K562 (cell line): ENCODE measurements around the gene C17orf50. TPM values are rescaled to one million over a fixed set of nuclear protein-coding genes. Genes with fewer than 3 reads are reported as not detected.

Source experiments
- CREBBP ChIP-seq: IDR thresholded peaks from one replicate; pipeline ENCODE4 v1.6.1; 2012; ENCODE audit warnings: low read depth, mild to moderate bottlenecking, control low read depth, inconsistent platforms, low read length
- HDGF ChIP-seq: fragments of 450-650 bp; IDR thresholded peaks from 2 replicates; pipeline ENCODE4 v1.6.1; 2016
- HMG20A ChIP-seq: fragments of 450-650 bp; formaldehyde crosslinking; conservative IDR thresholded peaks from 2 replicates; pipeline ENCODE4 v1.4.0; 2020; ENCODE audit warnings: mild to moderate bottlenecking, mixed read lengths
- MBD1 ChIP-seq: fragments of 250-450 bp; sonication (Bioruptor Pico); IDR thresholded peaks from 2 replicates; pipeline ENCODE4 v1.8.0; 2022; ENCODE audit warnings: inconsistent platforms
- MTF1 ChIP-seq: fragments of 250-450 bp; sonication (Bioruptor Pico); IDR thresholded peaks from 2 replicates; pipeline ENCODE4 v1.9.0; 2021; ENCODE audit warnings: moderate library complexity, mild to moderate bottlenecking, inconsistent platforms, borderline replicate concordance
- NCOR1 ChIP-seq: fragments of 450-650 bp; IDR thresholded peaks from 2 replicates; pipeline ENCODE4 v1.6.1; 2016; ENCODE audit warnings: mild to moderate bottlenecking, moderate library complexity
- NELFE ChIP-seq: IDR thresholded peaks from 2 replicates; pipeline ENCODE4 v1.6.1; 2011; ENCODE audit warnings: mild to moderate bottlenecking; ENCODE audit not compliant: insufficient read depth, insufficient read length
- NEUROD1 ChIP-seq: fragments of 150-350 bp; IDR thresholded peaks from 2 replicates; pipeline ENCODE4 v1.6.1; 2014; ENCODE audit warnings: borderline replicate concordance, low read length, low read depth; ENCODE audit not compliant: partially characterized antibody
- NONO ChIP-seq, 2 experiments: fragments of 200-400 bp in 1 of 2; fragments of 450-650 bp in 1 of 2; formaldehyde crosslinking in 1 of 2; IDR thresholded peaks; 2 replicates each; pipeline ENCODE4 v1.6.1; 2017; ENCODE audit warnings: low read depth in 2 of 2, mild to moderate bottlenecking in 2 of 2, moderate library complexity in 2 of 2, low read length in 1 of 2
- NR2C2 ChIP-seq, 2 experiments: fragments of 200-800 bp in 1 of 2; sonication (Bioruptor generic) in 1 of 2; sonication (generic) in 1 of 2; formaldehyde crosslinking in 1 of 2; IDR thresholded peaks; 2 replicates each; pipeline versions ENCODE4 v1.6.1 to v1.8.0; 2016 to 2022; ENCODE audit warnings: mild to moderate bottlenecking in 1 of 2, missing compliant biosample characterization in 1 of 2, missing genetic modification characterization in 1 of 2, missing genetic modification reagents in 1 of 2
- NR2F6 ChIP-seq: fragments of 450-650 bp; formaldehyde crosslinking; IDR thresholded peaks from 2 replicates; pipeline ENCODE4 v1.4.0; 2020; ENCODE audit warnings: mild to moderate bottlenecking
- RBM39 ChIP-seq: fragments of 200-400 bp; formaldehyde crosslinking; optimal IDR thresholded peaks from 2 replicates; pipeline ENCODE3; 2018; ENCODE audit warnings: low read depth, low read length
- SMAD1 ChIP-seq: fragments of 150-350 bp; IDR thresholded peaks from 2 replicates; pipeline ENCODE4 v1.6.1; 2014; ENCODE audit warnings: low read length, low read depth; ENCODE audit not compliant: partially characterized antibody
- STAT5B ChIP-seq: fragments of 250-450 bp; sonication (Bioruptor Pico); IDR thresholded peaks from 2 replicates; pipeline ENCODE4 v1.8.0; 2021; ENCODE audit warnings: mild to moderate bottlenecking, inconsistent platforms
- TFAM ChIP-seq: fragments of 250-450 bp; sonication (Bioruptor Pico); conservative IDR thresholded peaks from 2 replicates; pipeline ENCODE4 v1.5.0; 2021; ENCODE audit warnings: mild to moderate bottlenecking, moderate library complexity
- ZNF143 ChIP-seq: sonication (generic); formaldehyde crosslinking; IDR thresholded peaks from 2 replicates; pipeline ENCODE4 v1.9.0; 2022; ENCODE audit warnings: mild to moderate bottlenecking, missing genetic modification reagents
- ZNF3 ChIP-seq: fragments of 250-450 bp; sonication (Bioruptor Pico); IDR thresholded peaks from 2 replicates; pipeline ENCODE4 v1.5.0; 2021; ENCODE audit warnings: mild to moderate bottlenecking, moderate library complexity
- ZNF766 ChIP-seq: fragments of 200-800 bp; sonication (Bioruptor generic); conservative IDR thresholded peaks from 2 replicates; pipeline ENCODE4 v1.6.1; 2016; ENCODE audit warnings: missing genetic modification characterization, missing compliant biosample characterization
- ZSCAN32 ChIP-seq: fragments of 450-650 bp; formaldehyde crosslinking; IDR thresholded peaks from 2 replicates; pipeline ENCODE4 v1.4.0; 2020; ENCODE audit warnings: mild to moderate bottlenecking, moderate library complexity
- polyA plus RNA-seq, 8 experiments: library from polyadenylated mRNA; depleted of rRNA in 4 of 8; stranded (reverse) in 5 of 8; unstranded in 3 of 8; fragments of >200 nt; fragmentation: Nextera tagmentation in 2 of 8; fragmentation: Illumina TruSeq in 1 of 8; extraction: Ambion mirVana in 2 of 8; extraction: Trizol in 1 of 8; gene quantifications; 2 replicates each; pipeline versions ENCODE4 v1.2.1 to v1.2.3, GENCODE V29; 2011 to 2014; ENCODE audit warnings: inconsistent platforms in 1 of 8, missing spikeins in 1 of 8
- total RNA-seq, 7 experiments: library from RNA; depleted of rRNA in 6 of 7; stranded (reverse); fragments of >200 nt in 6 of 7; fragmentation: Illumina TruSeq in 2 of 7; extraction: Trizol in 2 of 7; gene quantifications; 2 replicates each; pipeline versions ENCODE4 v1.2.1 to v1.2.3, GENCODE V29; 2011 to 2021; ENCODE audit warnings: low replicate concordance in 1 of 7
- TF ChIP-seq, protein P1 (sequence below): fragments of 250-450 bp; sonication (Bioruptor Pico); IDR thresholded peaks from 2 replicates; pipeline ENCODE4 v1.4.0; 2020; ENCODE audit warnings: mild to moderate bottlenecking, moderate library complexity
- TF ChIP-seq, protein P2 (sequence below): sonication (generic); formaldehyde crosslinking; IDR thresholded peaks from 2 replicates; pipeline ENCODE4 v1.8.1; 2023; ENCODE audit warnings: mild to moderate bottlenecking, missing genetic modification reagents

C17orf50 gene
- total and polyA plus RNA-seq, 9 of the 15 experiments (the other 6 are each of a cell fraction or from before 2014, with no cell fraction given): not detected

DNA sequence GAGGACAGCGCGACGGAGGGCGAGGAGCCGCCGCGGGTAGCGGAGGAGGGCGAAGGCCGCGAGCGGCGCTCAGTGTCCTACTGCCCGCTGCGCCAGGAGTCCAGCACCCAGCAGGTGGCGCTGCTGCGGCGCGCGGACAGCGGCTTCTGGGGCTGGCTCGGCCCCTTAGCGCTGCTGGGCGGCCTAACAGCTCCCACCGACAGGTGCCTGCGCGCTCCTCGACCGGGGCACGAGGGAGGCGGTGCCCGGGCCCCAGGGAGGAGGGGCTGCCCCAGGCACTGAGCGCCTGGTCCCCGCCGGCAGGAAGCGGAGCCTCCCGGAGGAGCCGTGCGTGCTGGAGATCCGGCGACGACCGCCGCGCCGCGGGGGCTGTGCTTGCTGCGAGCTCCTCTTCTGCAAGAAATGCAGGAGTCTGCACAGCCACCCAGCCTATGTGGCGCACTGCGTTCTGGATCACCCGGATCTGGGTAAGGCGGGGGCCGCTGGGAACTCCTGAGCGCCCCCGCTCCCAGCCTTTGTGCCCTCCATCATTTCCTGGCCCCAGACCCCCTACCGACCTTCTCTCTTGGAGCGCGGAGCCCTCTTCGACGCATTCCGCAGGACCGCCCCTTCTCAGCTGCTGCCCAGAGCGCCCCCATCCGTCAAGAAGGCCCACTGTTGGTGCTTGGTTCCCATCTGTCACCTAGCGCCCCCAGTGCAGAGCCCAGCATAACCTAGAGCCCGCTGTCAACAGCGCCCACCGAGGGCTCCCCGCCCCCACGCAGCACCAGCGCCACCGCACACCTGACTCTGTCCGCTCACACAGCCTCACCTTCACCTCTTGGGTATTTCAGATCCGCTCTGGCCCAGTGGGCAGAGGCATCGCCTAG is 3.7 kb downstream of the C17orf50 start (continued):
- no peak for TF ChIP-seq TFAM (CRISPR knock-in tag)
- no peak for TF ChIP-seq NR2C2 (CRISPR knock-in tag; IDR thresholded peaks at IDR 0.05)
- 0 out of 2 replicates have a peak, but pooled peaks have one; percentile 26 for TF ChIP-seq NR2C2 (tag; IDR thresholded peaks at IDR 0.05)
- no peak for TF ChIP-seq CREBBP
- TF ChIP-seq ZNF766 (CRISPR knock-in tag): no peak; the same call in 1 of the 2 replicates
- TF ChIP-seq STAT5B (CRISPR knock-in tag): no peak
- TF ChIP-seq RBM39: no peak
- no peak for TF ChIP-seq NR2F6
- no peak for TF ChIP-seq ZNF3 (CRISPR knock-in tag)
- TF ChIP-seq ZSCAN32: no peak
- no peak for TF ChIP-seq MBD1 (CRISPR knock-in tag)
- no peak for TF ChIP-seq NCOR1
- TF ChIP-seq, protein P1, sequence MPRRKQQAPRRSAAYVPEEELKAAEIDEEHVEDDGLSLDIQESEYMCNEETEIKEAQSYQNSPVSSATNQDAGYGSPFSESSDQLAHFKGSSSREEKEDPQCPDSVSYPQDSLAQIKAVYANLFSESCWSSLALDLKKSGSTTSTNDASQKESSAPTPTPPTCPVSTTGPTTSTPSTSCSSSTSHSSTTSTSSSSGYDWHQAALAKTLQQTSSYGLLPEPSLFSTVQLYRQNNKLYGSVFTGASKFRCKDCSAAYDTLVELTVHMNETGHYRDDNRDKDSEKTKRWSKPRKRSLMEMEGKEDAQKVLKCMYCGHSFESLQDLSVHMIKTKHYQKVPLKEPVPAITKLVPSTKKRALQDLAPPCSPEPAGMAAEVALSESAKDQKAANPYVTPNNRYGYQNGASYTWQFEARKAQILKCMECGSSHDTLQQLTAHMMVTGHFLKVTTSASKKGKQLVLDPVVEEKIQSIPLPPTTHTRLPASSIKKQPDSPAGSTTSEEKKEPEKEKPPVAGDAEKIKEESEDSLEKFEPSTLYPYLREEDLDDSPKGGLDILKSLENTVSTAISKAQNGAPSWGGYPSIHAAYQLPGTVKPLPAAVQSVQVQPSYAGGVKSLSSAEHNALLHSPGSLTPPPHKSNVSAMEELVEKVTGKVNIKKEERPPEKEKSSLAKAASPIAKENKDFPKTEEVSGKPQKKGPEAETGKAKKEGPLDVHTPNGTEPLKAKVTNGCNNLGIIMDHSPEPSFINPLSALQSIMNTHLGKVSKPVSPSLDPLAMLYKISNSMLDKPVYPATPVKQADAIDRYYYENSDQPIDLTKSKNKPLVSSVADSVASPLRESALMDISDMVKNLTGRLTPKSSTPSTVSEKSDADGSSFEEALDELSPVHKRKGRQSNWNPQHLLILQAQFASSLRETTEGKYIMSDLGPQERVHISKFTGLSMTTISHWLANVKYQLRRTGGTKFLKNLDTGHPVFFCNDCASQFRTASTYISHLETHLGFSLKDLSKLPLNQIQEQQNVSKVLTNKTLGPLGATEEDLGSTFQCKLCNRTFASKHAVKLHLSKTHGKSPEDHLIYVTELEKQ (CRISPR knock-in tag): no peak
- TF ChIP-seq NONO (IDR thresholded peaks at IDR 0.05; ENCODE audit: low read depth in 2 of 2, low read length in 1 of 2): peak in 1 of 2 experiments; percentile 65; a peak in 1 of 4 replicates
- TF ChIP-seq MTF1 (CRISPR knock-in tag): no peak
- no peak for TF ChIP-seq ZNF143 (CRISPR knock-in tag)
- no peak for TF ChIP-seq NEUROD1
- no peak for TF ChIP-seq HDGF
- TF ChIP-seq SMAD1: no peak
- no peak for TF ChIP-seq NELFE
- TF ChIP-seq, protein P2, sequence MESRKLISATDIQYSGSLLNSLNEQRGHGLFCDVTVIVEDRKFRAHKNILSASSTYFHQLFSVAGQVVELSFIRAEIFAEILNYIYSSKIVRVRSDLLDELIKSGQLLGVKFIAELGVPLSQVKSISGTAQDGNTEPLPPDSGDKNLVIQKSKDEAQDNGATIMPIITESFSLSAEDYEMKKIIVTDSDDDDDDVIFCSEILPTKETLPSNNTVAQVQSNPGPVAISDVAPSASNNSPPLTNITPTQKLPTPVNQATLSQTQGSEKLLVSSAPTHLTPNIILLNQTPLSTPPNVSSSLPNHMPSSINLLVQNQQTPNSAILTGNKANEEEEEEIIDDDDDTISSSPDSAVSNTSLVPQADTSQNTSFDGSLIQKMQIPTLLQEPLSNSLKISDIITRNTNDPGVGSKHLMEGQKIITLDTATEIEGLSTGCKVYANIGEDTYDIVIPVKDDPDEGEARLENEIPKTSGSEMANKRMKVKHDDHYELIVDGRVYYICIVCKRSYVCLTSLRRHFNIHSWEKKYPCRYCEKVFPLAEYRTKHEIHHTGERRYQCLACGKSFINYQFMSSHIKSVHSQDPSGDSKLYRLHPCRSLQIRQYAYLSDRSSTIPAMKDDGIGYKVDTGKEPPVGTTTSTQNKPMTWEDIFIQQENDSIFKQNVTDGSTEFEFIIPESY: no peak
- no peak for TF ChIP-seq HMG20A
